Measurements from ENCODE around the gene NCOA5.

GRCh38 chr20:46034039-46034438 lies 55.7 kb downstream of the NCOA5 start:
- no peak for TF ChIP-seq CTCF (IDR thresholded peaks at IDR 0.05 in 4 of 5, conservative IDR thresholded peaks at IDR 0.05 in 1 of 5)
- no peak for TF ChIP-seq POLR2A (IDR thresholded peaks at IDR 0.05)
